NB4 (cell line): Measurements from ENCODE around the gene SHC2.

Experiments used
- DNase-seq: peaks from one replicate; pipeline ENCODE4 v3.0.0; 2010; ENCODE audit warnings: low read depth
- H3K4me3 ChIP-seq: one replicate; pipeline ENCODE4 v1.5.1; 2011; ENCODE audit warnings: mild to moderate bottlenecking, low read depth, low read length, moderate library complexity
- CTCF ChIP-seq: IDR thresholded peaks from one replicate; pipeline ENCODE4 v1.5.1; 2012; ENCODE audit warnings: low read depth, low read length
- MAX ChIP-seq: IDR thresholded peaks from 2 replicates; pipeline ENCODE4 v1.6.1; 2011; ENCODE audit warnings: low read depth, low read length
- MYC ChIP-seq: IDR thresholded peaks from 2 replicates; pipeline ENCODE4 v1.6.1; 2011; ENCODE audit warnings: low read depth, low read length
- POLR2A ChIP-seq: IDR thresholded peaks from 2 replicates; pipeline ENCODE4 v1.6.1; 2011; ENCODE audit warnings: mild to moderate bottlenecking; ENCODE audit not compliant: insufficient read length; ENCODE audit errors: extremely low read depth

SHC2 gene

DNA sequence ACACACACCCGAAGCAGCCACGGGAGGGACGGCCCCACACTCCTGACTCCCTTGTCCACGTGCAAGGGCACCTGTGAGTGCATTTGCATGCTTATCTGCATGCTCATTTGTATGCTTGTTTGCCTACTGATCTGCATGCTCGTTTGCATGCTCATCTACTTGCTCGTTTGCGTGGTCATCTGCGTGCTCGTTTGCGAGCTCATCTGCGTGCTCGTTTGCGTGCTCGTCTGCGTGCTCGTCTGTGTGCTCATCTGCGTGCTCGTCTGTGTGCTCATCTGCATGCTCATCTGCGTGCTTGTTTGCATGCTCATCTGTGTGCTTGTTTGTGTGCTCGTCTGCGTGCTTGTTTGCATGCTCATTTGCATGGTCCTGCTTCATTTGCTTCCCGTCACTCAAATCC lies 23.8 kb downstream of the SHC2 start:
- TF ChIP-seq MYC (no peak), CTCF (no peak)
- no peak for DNase-seq
- H3K4me3 ChIP-seq = no peak overlapping the region

DNA sequence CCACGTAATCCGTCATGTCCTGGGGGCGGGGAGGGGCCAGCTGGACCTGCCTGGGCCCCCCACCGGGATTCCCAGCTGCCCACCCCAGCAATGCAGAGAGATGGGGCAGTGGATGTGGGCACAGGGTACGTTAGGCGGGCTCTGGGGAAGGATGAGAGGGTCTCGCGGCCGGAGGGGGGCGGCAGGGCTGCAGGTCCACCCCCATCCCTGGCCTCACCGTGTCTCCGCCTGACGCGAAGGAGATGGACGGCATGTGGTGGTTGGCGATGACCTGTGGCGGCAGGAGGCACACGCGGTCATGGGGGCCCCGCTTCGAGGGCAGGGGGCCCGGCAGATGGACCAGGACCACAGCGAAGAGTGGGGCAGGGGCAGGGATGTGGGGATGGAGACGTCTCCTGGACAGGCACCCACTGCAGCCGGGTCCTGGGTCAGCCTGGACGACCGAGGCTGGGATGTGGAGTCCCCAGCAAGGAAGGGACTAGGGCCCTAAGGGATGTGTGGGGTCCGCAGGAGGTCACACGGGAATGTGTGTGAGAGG lies 24.4 kb downstream of the SHC2 start:
- TF ChIP-seq MAX (no peak), MYC (no peak), CTCF (no peak), POLR2A (no peak)
- DNase-seq = no peak
- H3K4me3 ChIP-seq = no peak overlapping the region

DNA sequence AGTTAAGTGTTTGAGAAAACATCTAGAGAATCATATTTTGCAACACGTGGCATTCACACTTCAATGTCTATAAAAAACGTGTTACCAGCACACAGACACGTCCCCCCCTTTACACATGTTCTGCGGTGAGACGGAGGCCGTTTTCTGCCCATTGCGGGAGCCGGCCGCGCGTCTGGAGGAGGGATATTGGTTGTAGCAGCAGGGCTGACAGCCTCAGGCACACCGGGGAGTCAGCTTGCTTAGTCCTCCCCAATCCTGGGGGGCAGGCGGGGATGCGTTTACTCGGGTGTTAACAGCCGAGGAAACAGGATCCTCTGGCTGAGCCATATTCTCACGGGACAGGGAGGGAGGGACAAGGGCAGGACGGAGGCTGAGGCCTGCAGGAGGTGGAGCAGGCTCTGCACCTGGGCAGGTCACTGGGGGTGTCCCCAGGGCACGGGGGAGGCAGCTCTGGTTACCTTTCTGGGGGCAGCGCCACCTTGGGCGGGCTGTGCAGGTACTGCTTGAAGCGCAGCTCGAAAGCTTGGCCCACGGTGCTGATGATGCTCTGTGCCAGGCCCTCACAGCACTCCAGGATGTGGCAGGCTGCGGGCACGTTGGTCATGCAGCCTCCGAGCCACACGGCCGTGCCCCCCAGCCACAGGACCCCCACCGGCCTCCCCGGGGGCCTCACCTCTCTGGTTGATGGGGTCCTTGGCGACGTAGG lies 25.0 kb downstream of the SHC2 start:
- no peak overlapping the region for H3K4me3 ChIP-seq
- no peak for TF ChIP-seq MYC
- TF ChIP-seq CTCF = no peak
- TF ChIP-seq MAX = no peak
- TF ChIP-seq POLR2A = no peak
- peak; percentile 19 for DNase-seq

- TF ChIP-seq MYC = no peak
- no peak for TF ChIP-seq CTCF
- no peak for TF ChIP-seq POLR2A
- TF ChIP-seq MAX = no peak
- no peak for DNase-seq
- no peak overlapping the region for H3K4me3 ChIP-seq
Measured at GRCh38 chr19:435056-435706, 25.7 kb downstream of the SHC2 start.

DNA sequence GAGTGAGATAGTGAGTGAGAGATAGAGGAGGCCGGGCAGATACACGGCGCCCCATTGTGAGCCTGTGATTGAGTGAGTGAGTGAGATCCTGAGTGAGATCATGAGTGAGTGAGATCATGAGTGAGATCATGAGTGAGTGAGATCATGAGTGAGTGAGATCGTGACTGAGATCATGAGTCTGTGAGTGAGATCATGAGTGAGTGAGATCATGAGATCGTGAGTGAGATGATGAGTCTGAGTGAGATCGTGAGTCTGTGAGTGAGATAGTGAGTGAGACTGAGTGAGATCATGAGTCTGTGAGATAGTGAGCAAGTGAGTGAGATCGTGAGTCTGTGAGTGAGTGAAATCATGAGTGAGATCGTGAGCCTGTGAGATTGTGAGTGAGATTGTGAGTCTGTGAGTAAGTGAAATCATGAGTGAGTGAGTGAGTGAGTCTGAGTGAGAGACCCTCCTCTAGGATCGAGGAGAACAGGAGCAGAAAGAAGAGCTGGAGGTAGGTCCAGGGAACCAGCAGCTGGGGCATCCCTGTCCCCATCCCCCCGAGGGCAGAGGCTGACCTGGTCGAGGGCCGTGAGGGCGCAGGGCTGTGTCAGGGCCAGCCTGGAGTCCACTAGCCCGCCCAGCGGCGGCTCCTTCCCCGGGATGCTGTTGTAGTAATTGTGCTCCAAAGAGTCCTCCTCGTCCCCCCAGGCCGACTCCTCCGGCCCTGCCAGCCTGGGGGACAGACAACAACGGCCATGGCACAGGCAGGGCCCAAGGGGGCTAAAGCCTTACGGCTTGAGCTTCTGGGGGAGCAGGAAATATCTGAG lies 26.5 kb downstream of the SHC2 start:
- TF ChIP-seq POLR2A (no peak), MYC (no peak), MAX (no peak)
- H3K4me3 ChIP-seq = no peak overlapping the region
- no peak for DNase-seq

GRCh38 chr19:430701-431100 lies 30.1 kb downstream of the SHC2 start:
- no peak overlapping the region for H3K4me3 ChIP-seq
- no peak for DNase-seq
- TF ChIP-seq CTCF = no peak
- TF ChIP-seq POLR2A = no peak
- TF ChIP-seq MYC = no peak
- TF ChIP-seq MAX = no peak
